ENCODE results near the gene GABARAPL1.

GRCh38 chr12:10174986-10175614 is 37.6 kb upstream of the GABARAPL1 start:
- no peak for TF ChIP-seq CTCF (IDR thresholded peaks at IDR 0.05; ENCODE audit: insufficient read depth, low read depth, low read length)
- TF ChIP-seq EZH2 (IDR thresholded peaks at IDR 0.05; ENCODE audit: insufficient read depth, low read length) = no peak
